IPS DF 19.7 (cell line): ENCODE data around the gene ZNF69.
"Not testable (repeated sequence)": the region's sequence is repeated elsewhere in the genome, so short reads cannot be mapped to it uniquely, and the experiment has no call there.

Source experiments
- DNase-seq: peaks from one replicate; pipeline ENCODE4 v3.0.0-alpha.2; 2013; ENCODE audit warnings: low read depth, low spot score

The ZNF69 gene

GRCh38 chr19:11887611-11888531, at the start of gene ZNF69:
Gene ZNF69 (plus strand): TSS chr19:11887782. CDS start chr19:11887924, 142 bp downstream.
- peak; percentile 84 for DNase-seq

GRCh38 chr19:11843722-11844121, 43.9 kb upstream of the ZNF69 start:
- no peak for DNase-seq

- DNase-seq: not testable (repeated sequence)
Observed at GRCh38 chr19:11847615-11848014, 40.0 kb upstream of the ZNF69 start.

- no peak for DNase-seq
Observed at GRCh38 chr19:11848200-11848593, 39.4 kb upstream of the ZNF69 start.

- peak; percentile 17 for DNase-seq
Observed at GRCh38 chr19:11848594-11849469, 38.8 kb upstream of the ZNF69 start, which contains the start of gene ZNF439. Gene ZNF439 (plus strand): TSS chr19:11848726. CDS start chr19:11848868, 142 bp downstream.

- not testable (repeated sequence) for DNase-seq
Observed at GRCh38 chr19:11850289-11850688, 37.3 kb upstream of the ZNF69 start.

GRCh38 chr19:11853358-11853757, 34.2 kb upstream of the ZNF69 start:
- DNase-seq: no peak

- no peak for DNase-seq
Observed at GRCh38 chr19:11856596-11857250, 30.9 kb upstream of the ZNF69 start.

GRCh38 chr19:11860721-11861120, 26.9 kb upstream of the ZNF69 start:
- no peak for DNase-seq

- no peak for DNase-seq
Observed at GRCh38 chr19:11861301-11861700, 26.3 kb upstream of the ZNF69 start.

- not testable (repeated sequence) for DNase-seq
Observed at GRCh38 chr19:11867766-11868165, 19.8 kb upstream of the ZNF69 start.

GRCh38 chr19:11868188-11868587, 19.4 kb upstream of the ZNF69 start:
- no peak for DNase-seq

- no peak for DNase-seq
Observed at GRCh38 chr19:11872624-11873023, 15.0 kb upstream of the ZNF69 start.

GRCh38 chr19:11873762-11874161, 13.8 kb upstream of the ZNF69 start:
- no peak for DNase-seq

- DNase-seq: not testable (repeated sequence)
Observed at GRCh38 chr19:11879687-11880266, 7.8 kb upstream of the ZNF69 start.

GRCh38 chr19:11880598-11880997, 7.0 kb upstream of the ZNF69 start:
- DNase-seq: no peak

- no peak for DNase-seq
Observed at GRCh38 chr19:11881151-11881800, 6.3 kb upstream of the ZNF69 start.

- DNase-seq: no peak
Observed at GRCh38 chr19:11882606-11883005, 5.0 kb upstream of the ZNF69 start.

- DNase-seq: no peak
Observed at GRCh38 chr19:11887234-11887610, 360 bp upstream of the ZNF69 start.

- not testable (repeated sequence) for DNase-seq
Observed at GRCh38 chr19:11889901-11890300, 2.3 kb downstream of the ZNF69 start.

GRCh38 chr19:11890634-11891033, 3.1 kb downstream of the ZNF69 start:
- DNase-seq: no peak
